ENCODE results near the gene CCDC73. TPM values are rescaled to one million over a fixed set of nuclear protein-coding genes. Genes with fewer than 3 reads are reported as not detected.
A peak's percentile ranks its signal among the peaks of the same experiment; 100 is the strongest.

The CCDC73 gene
- total RNA-seq, 6 experiments from 2014 or later = 0.18 to 0.44 (median 0.26) TPM

GRCh38 chr11:32594272-32594671 lies 200.2 kb downstream of the CCDC73 start:
- intact Hi-C loops (cut with DNase I) = no loop called here
- no peaks in the 10 kb centered on the region for H3K9me3 ChIP-seq
- no peaks in the 10 kb centered on the region for H3K27me3 ChIP-seq
- DNase-seq = no peak
- no peak overlapping the region for H3K27ac ChIP-seq
- H3K4me3 ChIP-seq = no peak overlapping the region
- H3K4me1 ChIP-seq = no peaks in the 10 kb centered on the region
- H3K36me3 ChIP-seq = peaks cover 0 to 76% (median 41%) of the 10 kb centered on the region in 4 donors
- TF ChIP-seq CTCF (IDR thresholded peaks at IDR 0.05) = no peak
- no peak for ATAC-seq

GRCh38 chr11:32586576-32587190 lies 207.8 kb downstream of the CCDC73 start:
- ATAC-seq (no peak), DNase-seq (no peak)
- Histone ChIP-seq H3K36me3 (peaks cover 0 to 32% (median 8%) of the 10 kb centered on the region in 4 donors), H3K27ac (no peak overlapping the region), H3K27me3 (no peaks in the 10 kb centered on the region), H3K4me1 (peaks cover 0 to 12% (median 0%) of the 10 kb centered on the region in 4 donors), H3K4me3 (no peak overlapping the region), H3K9me3 (no peaks in the 10 kb centered on the region)
- intact Hi-C loops (cut with DNase I) = no loop called here
- 73% methylated on average over 4 of the region's 4 CpGs for WGBS (ENCODE audit: insufficient coverage, low coverage, low lambda C conversion rate, missing lambda C conversion rate)
- TF ChIP-seq POLR2A (IDR thresholded peaks at IDR 0.05) (no peak), CTCF (IDR thresholded peaks at IDR 0.05) (peak in 1 of 4 donors; percentile 9)

GRCh38 chr11:32584921-32585320 lies 209.5 kb downstream of the CCDC73 start:
- Histone ChIP-seq H3K27ac (no peak overlapping the region), H3K4me1 (peaks cover 0 to 12% (median 0%) of the 10 kb centered on the region in 4 donors), H3K4me3 (peak overlapping the region; percentile 73 to 98 (median 89)), H3K27me3 (no peaks in the 10 kb centered on the region), H3K9me3 (no peaks in the 10 kb centered on the region), H3K36me3 (peaks cover 0 to 14% (median 2%) of the 10 kb centered on the region in 4 donors)
- no peak for DNase-seq
- TF ChIP-seq POLR2A (IDR thresholded peaks at IDR 0.05) (no peak), CTCF (IDR thresholded peaks at IDR 0.05) (no peak)
- ATAC-seq = no peak
- WGBS (ENCODE audit: insufficient coverage, low coverage, low lambda C conversion rate, missing lambda C conversion rate) = 19% methylated on average over 7 of the region's 7 CpGs
- intact Hi-C loops (cut with DNase I) = no loop called here

- peak; percentile 97 to 98 (median 97) for DNase-seq
- intact Hi-C loops (cut with DNase I) = no loop called here
- Histone ChIP-seq H3K4me3 (peak within 1 kb of the TSS; percentile 73 to 98 (median 89)), H3K27me3 (no peaks in the 10 kb centered on the region), H3K4me1 (peaks cover 0 to 12% (median 0%) of the 10 kb centered on the region in 4 donors), H3K36me3 (peaks cover 0 to 2% (median 0%) of the 10 kb centered on the region in 4 donors), H3K27ac (peak within 1 kb of the TSS; percentile 25 to 58 (median 44)), H3K9me3 (no peaks in the 10 kb centered on the region)
- TF ChIP-seq CTCF (IDR thresholded peaks at IDR 0.05) (no peak), POLR2A (IDR thresholded peaks at IDR 0.05) (peak; percentile 80)
- WGBS (ENCODE audit: insufficient coverage, low coverage, low lambda C conversion rate, missing lambda C conversion rate) = 3% methylated on average over 14 of the region's 70 CpGs
- ATAC-seq = peak; percentile 100
Observed at GRCh38 chr11:32583459-32584271, 210.8 kb downstream of the CCDC73 start, which contains the start of gene EIF3M. TSS of gene EIF3M (plus strand) at chr11:32583831. CDS start at chr11:32583888, 57 bp downstream.

All from right lobe of liver (tissue), 6 donors.